BE2C (cell line): ENCODE measurements around the gene SPTLC2.
"Not testable (repeated sequence)": the region's sequence is repeated elsewhere in the genome, so short reads cannot be mapped to it uniquely, and the experiment has no call there.

ENCODE experiments used
- DNase-seq: peaks from one replicate; pipeline ENCODE4 v3.0.0-alpha.2; 2020
- H3K27me3 ChIP-seq: fragments of 250-450 bp; sonication (Bioruptor Pico); 2 replicates; pipeline ENCODE4 v1.5.1; 2020; ENCODE audit warnings: mild to moderate bottlenecking
- H3K36me3 ChIP-seq: fragments of 250-450 bp; sonication (Bioruptor Pico); 2 replicates; pipeline ENCODE4 v1.5.1; 2020; ENCODE audit warnings: mild to moderate bottlenecking
- H3K4me1 ChIP-seq: fragments of 250-450 bp; sonication (Bioruptor Pico); 2 replicates; pipeline ENCODE4 v1.5.1; 2020
- H3K4me3 ChIP-seq: 2 replicates; pipeline ENCODE4 v1.5.1; 2011; ENCODE audit warnings: low read depth, low read length
- H3K9me3 ChIP-seq: fragments of 250-450 bp; sonication (Bioruptor Pico); 2 replicates; pipeline ENCODE4 v1.5.1; 2020
- CTCF ChIP-seq: IDR thresholded peaks from 2 replicates; pipeline ENCODE4 v1.5.1; 2012; ENCODE audit warnings: mild to moderate bottlenecking, low read depth, low read length

Gene SPTLC2

DNA sequence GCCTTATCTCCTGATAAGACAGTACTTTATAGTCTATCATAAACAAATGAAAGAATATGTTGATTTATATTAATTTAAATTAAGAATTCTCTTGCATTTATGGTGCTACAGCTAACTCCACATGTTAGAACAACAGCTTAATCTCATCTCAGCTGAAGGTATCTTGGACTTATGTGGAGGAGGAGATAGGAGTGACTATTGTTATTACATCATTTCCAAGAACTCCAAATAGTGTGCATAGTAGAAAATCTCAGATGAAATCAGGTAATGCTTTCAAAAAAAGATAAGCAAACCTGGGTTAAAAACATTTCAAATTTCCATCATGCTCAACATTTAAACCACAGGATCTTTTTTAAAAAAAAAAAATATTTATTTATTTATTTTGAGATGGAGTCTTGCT, 86.5 kb downstream of the SPTLC2 start:
- Histone ChIP-seq H3K27me3 (no peaks in the 10 kb centered on the region), H3K4me3 (no peak overlapping the region), H3K9me3 (no peaks in the 10 kb centered on the region), H3K4me1 (no peaks in the 10 kb centered on the region), H3K36me3 (no peaks in the 10 kb centered on the region)
- no peak for TF ChIP-seq CTCF
- DNase-seq = no peak

- no peak overlapping the region for H3K4me3 ChIP-seq
- no peak for TF ChIP-seq CTCF
- H3K27me3 ChIP-seq = no peaks in the 10 kb centered on the region
- no peak for DNase-seq
- no peaks in the 10 kb centered on the region for H3K9me3 ChIP-seq
- no peaks in the 10 kb centered on the region for H3K4me1 ChIP-seq
- no peaks in the 10 kb centered on the region for H3K36me3 ChIP-seq
Measured at GRCh38 chr14:77529213-77529612, 87.2 kb downstream of the SPTLC2 start.

DNA sequence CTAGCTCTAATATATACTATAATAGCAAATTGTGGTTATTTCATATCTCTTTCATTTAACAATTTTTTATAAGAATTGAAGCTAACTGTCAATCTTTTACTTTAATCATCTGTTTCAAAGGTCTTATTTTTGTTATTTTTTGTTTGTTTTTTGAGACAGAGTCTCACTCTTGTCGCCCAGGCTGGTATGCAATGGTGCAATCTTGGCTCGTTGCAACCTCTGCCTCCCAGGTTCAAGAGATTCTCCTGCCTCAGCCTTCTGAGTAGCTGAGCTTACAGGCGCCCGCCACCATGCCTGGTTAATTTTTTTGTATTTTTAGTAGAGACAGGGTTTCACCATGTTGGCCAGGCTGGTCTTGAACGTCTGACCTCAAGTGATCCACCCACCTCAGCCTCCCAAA, 87.7 kb downstream of the SPTLC2 start:
- H3K4me1 ChIP-seq, H3K36me3 ChIP-seq, H3K9me3 ChIP-seq, DNase-seq, H3K4me3 ChIP-seq, H3K27me3 ChIP-seq: not testable (repeated sequence)

- Histone ChIP-seq H3K4me1 (no peaks in the 10 kb centered on the region), H3K27me3 (no peaks in the 10 kb centered on the region), H3K4me3 (no peak overlapping the region), H3K36me3 (no peaks in the 10 kb centered on the region), H3K9me3 (no peaks in the 10 kb centered on the region)
- no peak for TF ChIP-seq CTCF
- no peak for DNase-seq
Measured at GRCh38 chr14:77526266-77526665, 90.2 kb downstream of the SPTLC2 start.

DNA sequence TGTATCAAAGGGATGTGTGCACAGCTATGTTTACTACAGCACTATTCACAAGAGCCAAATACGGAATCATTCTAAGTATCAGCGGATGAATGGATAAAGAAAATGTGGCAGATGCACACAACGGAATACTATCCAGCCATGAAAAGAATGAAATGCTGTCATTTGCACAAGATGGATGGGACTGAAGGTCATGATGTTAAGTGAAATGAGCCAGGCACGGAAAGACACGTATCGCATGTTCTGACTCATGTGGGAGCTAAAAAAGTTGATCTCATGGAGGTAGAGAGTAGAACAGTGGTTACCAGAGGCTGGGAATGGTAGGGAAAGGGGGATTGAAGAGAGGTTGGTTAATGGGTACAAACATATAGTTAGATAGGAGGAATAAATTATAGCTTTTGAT, 91.9 kb downstream of the SPTLC2 start:
- H3K4me3 ChIP-seq = no peak overlapping the region
- DNase-seq = no peak
- H3K27me3 ChIP-seq = no peaks in the 10 kb centered on the region
- no peaks in the 10 kb centered on the region for H3K9me3 ChIP-seq
- no peak for TF ChIP-seq CTCF
- peaks cover 4% of the 10 kb centered on the region; the same call in 1 of the 2 replicates for H3K36me3 ChIP-seq
- H3K4me1 ChIP-seq = no peaks in the 10 kb centered on the region

DNA sequence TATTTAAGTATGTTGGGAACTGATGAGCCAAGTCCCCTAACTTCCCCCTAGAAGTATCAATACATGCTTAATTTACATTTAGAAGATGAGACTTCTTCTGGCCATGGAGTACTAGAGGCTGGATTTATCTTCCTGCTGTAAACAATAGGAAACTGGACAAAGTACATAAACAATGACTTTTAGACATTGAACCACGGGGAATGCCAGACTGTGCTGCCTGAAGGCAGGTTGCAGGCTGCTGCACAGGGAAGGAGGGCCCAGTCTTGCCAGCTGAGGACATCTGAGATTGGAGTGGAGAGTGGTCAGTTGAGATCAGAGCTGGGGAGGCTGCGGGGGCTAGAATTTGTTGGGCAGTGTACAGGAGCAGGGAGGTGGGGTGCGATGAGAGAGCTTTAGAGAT, 93.3 kb downstream of the SPTLC2 start:
- Histone ChIP-seq H3K4me1 (no peaks in the 10 kb centered on the region), H3K36me3 (peaks cover 4% of the 10 kb centered on the region; the same call in 1 of the 2 replicates), H3K4me3 (no peak overlapping the region), H3K27me3 (no peaks in the 10 kb centered on the region), H3K9me3 (no peaks in the 10 kb centered on the region)
- no peak for TF ChIP-seq CTCF
- no peak for DNase-seq

GRCh38 chr14:77520555-77520954, 95.9 kb downstream of the SPTLC2 start:
- H3K27me3 ChIP-seq = no peaks in the 10 kb centered on the region
- peak; percentile 35 for DNase-seq
- H3K9me3 ChIP-seq = no peaks in the 10 kb centered on the region
- no peak overlapping the region for H3K4me3 ChIP-seq
- peaks cover 11% of the 10 kb centered on the region; the same call in 1 of the 2 replicates for H3K36me3 ChIP-seq
- no peak for TF ChIP-seq CTCF
- no peaks in the 10 kb centered on the region for H3K4me1 ChIP-seq
